ENCODE results near the gene XRCC3. TPM values are rescaled to one million over a fixed set of nuclear protein-coding genes. Genes with fewer than 3 reads are reported as not detected.

Gene XRCC3
- total and polyA plus RNA-seq, 2 of the 8 experiments (the other 6 are each of a cell fraction or from before 2014, with no cell fraction given) = 36.9 to 41.8 TPM

GRCh38 chr14:103737432-103738045 is 22.3 kb upstream of the XRCC3 start:
- WGBS, 2 experiments (ENCODE audit: extremely low coverage in 1 of 2, insufficient coverage in 1 of 2, insufficient read length in 1 of 2, insufficient replicate concordance in 2 of 2, low coverage in 1 of 2, low lambda C conversion rate in 2 of 2, missing lambda C conversion rate in 1 of 2) = 92% methylated on average over 16 of the region's 16 CpGs; no CpG with 5 or more reads in 1 of the 2 experiments
- no peaks in the 10 kb centered on the region for H3K23me2 ChIP-seq (ENCODE audit: low read depth, low read length)
- no peak overlapping the region for H2BK5ac ChIP-seq (ENCODE audit: low read depth, low read length)
- H2BK12ac ChIP-seq (ENCODE audit: low read depth, low read length) = no peak overlapping the region
- H3K56ac ChIP-seq (replicated peaks; ENCODE audit: insufficient read length, low read depth, low read length) = no peak overlapping the region
- H4K20me1 ChIP-seq (replicated peaks in 1 of 2; ENCODE audit: control insufficient read depth in 1 of 2, insufficient read depth in 2 of 2, low read length in 2 of 2) = peaks cover 0 to 6% of the 10 kb centered on the region in 2 experiments
- H2BK20ac ChIP-seq (ENCODE audit: low read length) = no peak overlapping the region
- TF ChIP-seq CEBPB (IDR thresholded peaks at IDR 0.05; ENCODE audit: low read depth, low read length) (0 out of 2 replicates have a peak, but pooled peaks have one; percentile 39), RFX5 (IDR thresholded peaks at IDR 0.05; ENCODE audit: borderline replicate concordance, low read depth, low read length) (no peak)
- peaks cover 0 to 3% (median under 1%) of the 10 kb centered on the region in 4 experiments; a peak in 3 of 7 replicates for H3K4me1 ChIP-seq (replicated peaks in 1 of 4; ENCODE audit: control insufficient read depth in 3 of 4, insufficient read depth in 4 of 4, low read length in 3 of 4)
- H3K36me3 ChIP-seq (ENCODE audit: control insufficient read depth in 2 of 4, insufficient read depth in 4 of 4, low read length in 3 of 4) = peaks cover 0 to 6% (median 2%) of the 10 kb centered on the region in 4 experiments; a peak in 4 of 8 replicates
- no peaks in the 10 kb centered on the region for H3K79me2 ChIP-seq (ENCODE audit: control insufficient read depth in 1 of 2, insufficient read depth in 2 of 2, low read length in 2 of 2)
- H2AFZ ChIP-seq (ENCODE audit: low read length) = no peak overlapping the region
- ChIA-PET CTCF (ENCODE audit: partially characterized antibody) (interaction anchor here (0.6 to 2.5 kb wide), 5 partner anchors 13 to 195 kb away, joined by 3 to 9 read pairs (median 4); no protein-coding TSS in a partner anchor), POLR2A (ENCODE audit: partially characterized antibody) (interaction anchor here (1.4 kb wide), 1 partner anchor 11 kb away, joined by 3 read pairs; no protein-coding TSS in a partner anchor)
- H3K4me3 ChIP-seq (ENCODE audit: extremely low read depth in 1 of 4, insufficient read depth in 2 of 4, low read depth in 3 of 4, low read length in 4 of 4) = no peak overlapping the region
- FAIRE-seq (no peak), DNase-seq (ENCODE audit: low read depth in 1 of 2, low spot score in 2 of 2) (no peak)
- H3K23ac ChIP-seq (ENCODE audit: insufficient read length) = no peak overlapping the region
- H4K91ac ChIP-seq (replicated peaks; ENCODE audit: insufficient read length, low read length) = no peak overlapping the region
- H2BK15ac ChIP-seq (ENCODE audit: low read length) = no peak overlapping the region
- no peaks in the 10 kb centered on the region for H3K27me3 ChIP-seq (replicated peaks in 1 of 4; ENCODE audit: control insufficient read depth in 3 of 4, extremely low read depth in 1 of 4, insufficient read depth in 3 of 4, low read length in 3 of 4)
- H3K79me1 ChIP-seq (ENCODE audit: low read depth, low read length) = no peaks in the 10 kb centered on the region
- H3K9ac ChIP-seq (replicated peaks in 1 of 4; ENCODE audit: extremely low read depth in 1 of 4, low read depth in 3 of 4, low read length in 3 of 4) = no peak overlapping the region
- no peak overlapping the region for H3K27ac ChIP-seq (ENCODE audit: low read depth, low read length)
- no peaks in the 10 kb centered on the region for H3K9me3 ChIP-seq (ENCODE audit: insufficient read depth in 2 of 2, low read depth in 1 of 2, low read length in 1 of 2)
- H4K5ac ChIP-seq (ENCODE audit: insufficient read length, low read depth, low read length) = no peak overlapping the region
- no peak overlapping the region for H2AK5ac ChIP-seq (ENCODE audit: low read depth, low read length)
- no peak overlapping the region for H4K8ac ChIP-seq (ENCODE audit: extremely low read depth, insufficient read depth, low read length)
- H3K4ac ChIP-seq (replicated peaks; ENCODE audit: insufficient read length, low read depth, low read length) = no peak overlapping the region
- no peak overlapping the region for H3K14ac ChIP-seq (ENCODE audit: insufficient read length)
- no peak overlapping the region for H2BK120ac ChIP-seq (replicated peaks; ENCODE audit: low read depth, low read length)
- H3K18ac ChIP-seq (ENCODE audit: extremely low read depth, low read length) = no peak overlapping the region
- H3K4me2 ChIP-seq (ENCODE audit: insufficient read depth in 1 of 2, low read depth in 2 of 2, low read length in 2 of 2) = no peak overlapping the region

All from H1 (cell line).